G401.6 (cell line): ENCODE results near the gene PLEKHA4.
"Not testable (repeated sequence)": the region's sequence is repeated elsewhere in the genome, so short reads cannot be mapped to it uniquely, and the experiment has no call there.

Experiments used
- FAIRE-seq: peaks from 2 replicates; lab custom pipeline; 2012; peaks lifted over from hg19 to GRCh38; lab: Jason Lieb, UNC

Gene PLEKHA4

DNA sequence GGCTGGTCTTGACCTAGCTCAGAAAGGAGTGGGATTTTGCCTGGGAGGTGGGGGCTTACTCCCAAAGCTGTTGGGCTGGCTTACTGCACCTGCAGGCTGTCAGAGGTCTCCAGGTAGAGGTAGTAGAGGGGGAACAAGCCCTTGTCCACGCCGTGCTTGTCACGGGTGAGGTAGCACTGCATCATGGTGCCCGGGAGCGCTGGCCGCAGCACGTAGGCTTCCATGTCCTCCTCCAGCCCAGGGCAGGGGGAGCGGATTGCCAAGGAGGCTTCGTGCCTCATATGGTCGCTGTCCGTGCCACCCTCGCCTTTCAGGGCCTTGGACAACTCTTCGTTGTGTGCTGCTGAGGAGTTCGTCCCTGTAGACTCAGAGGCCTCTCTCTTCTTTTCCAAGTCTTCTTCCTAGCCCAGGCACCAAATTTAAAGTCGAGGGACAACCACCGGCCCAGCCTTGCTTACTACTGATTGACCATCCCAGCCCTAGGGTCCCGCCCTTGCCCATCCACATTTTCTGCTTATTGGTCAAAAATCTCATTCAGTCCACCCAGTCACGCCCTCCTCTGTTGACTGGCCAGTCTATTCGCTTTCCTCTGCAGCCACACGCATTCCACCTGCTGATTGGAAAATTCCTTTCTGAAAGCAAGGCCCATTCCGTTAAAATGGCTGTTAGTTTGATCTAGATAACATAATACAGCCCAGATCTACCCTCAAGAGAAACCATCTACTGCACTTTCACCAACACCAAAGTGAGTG lies 19.6 kb upstream of the PLEKHA4 start:
- no peak for FAIRE-seq

DNA sequence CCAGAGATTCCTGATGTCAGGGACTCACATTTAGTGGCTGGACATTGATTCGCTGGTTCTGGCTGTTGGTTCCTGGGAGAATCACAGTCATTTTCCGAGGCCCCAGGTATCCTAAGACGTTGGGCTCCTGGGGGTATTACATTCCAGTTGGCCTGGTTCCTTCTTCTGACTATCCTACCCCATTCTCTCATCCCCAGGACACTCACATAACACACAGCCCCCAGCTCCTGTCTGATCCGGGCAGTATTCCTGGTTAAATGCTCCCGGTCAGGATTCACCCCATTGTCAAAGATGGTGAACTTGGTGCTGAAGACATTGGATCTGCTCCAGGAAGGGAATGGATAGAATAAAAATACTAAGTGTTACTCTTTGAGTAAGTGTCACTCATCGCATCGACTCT lies 15.3 kb upstream of the PLEKHA4 start:
- FAIRE-seq: no peak

DNA sequence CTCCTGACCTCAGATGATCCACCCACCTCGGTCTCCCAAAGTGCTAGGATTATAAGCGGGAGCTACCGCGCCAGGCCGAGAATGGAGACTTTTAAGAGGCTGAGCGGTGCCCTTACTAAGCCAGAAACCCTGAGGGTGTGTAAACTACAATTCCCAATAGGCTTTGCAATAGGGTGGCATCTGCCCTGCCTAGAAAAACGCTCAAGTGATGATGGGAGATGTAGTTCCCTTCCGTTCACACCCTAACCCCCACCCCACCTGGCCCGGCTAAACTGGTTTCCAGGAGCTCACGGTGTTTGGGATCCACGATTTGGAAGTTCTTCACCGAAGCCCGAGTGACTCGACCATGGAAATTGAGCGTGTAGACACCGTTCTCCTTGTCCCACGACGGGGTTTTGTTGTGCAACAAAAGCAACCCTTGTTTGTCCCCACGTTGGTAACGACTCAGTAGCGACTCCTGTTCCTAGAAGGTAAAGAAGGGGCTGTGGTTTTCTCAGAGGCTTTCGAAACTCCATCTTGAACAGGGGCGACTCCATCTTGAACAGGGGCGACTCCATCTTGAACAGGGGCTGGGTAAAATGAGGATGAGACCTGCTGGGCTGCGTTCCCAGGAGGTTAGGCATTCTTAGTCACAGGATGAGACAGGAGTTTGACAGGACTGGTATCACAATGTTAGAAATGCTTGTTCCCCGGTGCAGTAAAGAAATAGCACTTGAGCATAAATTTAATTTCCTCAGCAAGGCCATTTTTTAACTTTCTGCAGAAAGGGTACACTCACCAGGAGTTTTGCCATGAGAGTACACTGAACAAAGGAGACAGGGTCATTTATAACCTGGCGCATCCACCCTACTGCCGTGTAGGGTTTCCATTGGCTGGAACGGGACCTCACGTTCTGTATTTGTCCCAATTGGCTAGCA lies 13.6 kb upstream of the PLEKHA4 start:
- FAIRE-seq: no peak

DNA sequence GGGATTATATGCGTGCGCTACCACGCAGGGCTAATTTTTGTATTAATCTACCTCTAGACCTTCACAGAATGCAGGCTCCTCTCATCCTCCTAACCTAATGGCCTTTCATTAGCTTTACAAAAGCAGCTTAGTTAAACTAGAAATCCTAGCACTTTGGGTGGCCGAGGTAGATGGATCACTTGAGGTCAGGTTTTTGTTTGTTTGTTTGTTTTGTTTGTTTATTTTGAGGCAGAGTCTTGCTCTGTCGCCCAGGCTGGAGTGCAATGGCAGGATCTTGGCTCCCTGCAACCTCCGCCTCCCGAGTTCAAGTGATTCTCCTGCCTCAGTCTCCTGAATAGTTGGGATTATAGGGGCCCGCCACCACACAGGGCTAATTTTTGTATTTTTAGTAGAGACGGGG lies 11.3 kb upstream of the PLEKHA4 start:
- not testable (repeated sequence) for FAIRE-seq

DNA sequence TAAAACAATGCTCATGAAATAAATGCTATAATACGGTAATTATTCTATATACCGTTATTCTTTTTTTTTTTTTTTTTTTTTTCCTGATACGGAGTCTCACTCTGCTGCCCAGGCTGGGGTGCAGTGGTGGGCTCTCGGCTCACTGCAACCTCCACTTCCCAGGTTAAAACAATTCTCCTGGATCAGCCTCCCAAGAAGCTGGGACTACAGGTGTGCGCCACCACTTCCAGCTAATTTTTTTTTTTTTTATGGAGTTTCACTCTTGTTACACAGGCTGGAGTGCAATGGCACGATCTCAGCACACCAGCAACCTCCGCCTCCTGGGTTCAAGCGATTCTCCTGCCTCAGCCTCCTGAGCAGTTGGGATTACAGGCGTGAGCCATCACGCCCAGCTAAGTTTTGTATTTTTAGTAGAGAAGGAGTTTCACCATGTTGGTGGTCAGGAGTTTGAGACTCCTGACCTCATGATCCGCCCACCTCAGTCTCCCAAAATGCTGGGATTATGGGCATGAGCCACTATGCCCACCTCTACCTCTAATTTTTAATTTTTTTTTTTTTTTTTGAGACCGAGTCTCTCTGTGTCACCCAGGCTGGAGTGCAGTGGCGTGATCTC lies 10.7 kb upstream of the PLEKHA4 start:
- no peak for FAIRE-seq

DNA sequence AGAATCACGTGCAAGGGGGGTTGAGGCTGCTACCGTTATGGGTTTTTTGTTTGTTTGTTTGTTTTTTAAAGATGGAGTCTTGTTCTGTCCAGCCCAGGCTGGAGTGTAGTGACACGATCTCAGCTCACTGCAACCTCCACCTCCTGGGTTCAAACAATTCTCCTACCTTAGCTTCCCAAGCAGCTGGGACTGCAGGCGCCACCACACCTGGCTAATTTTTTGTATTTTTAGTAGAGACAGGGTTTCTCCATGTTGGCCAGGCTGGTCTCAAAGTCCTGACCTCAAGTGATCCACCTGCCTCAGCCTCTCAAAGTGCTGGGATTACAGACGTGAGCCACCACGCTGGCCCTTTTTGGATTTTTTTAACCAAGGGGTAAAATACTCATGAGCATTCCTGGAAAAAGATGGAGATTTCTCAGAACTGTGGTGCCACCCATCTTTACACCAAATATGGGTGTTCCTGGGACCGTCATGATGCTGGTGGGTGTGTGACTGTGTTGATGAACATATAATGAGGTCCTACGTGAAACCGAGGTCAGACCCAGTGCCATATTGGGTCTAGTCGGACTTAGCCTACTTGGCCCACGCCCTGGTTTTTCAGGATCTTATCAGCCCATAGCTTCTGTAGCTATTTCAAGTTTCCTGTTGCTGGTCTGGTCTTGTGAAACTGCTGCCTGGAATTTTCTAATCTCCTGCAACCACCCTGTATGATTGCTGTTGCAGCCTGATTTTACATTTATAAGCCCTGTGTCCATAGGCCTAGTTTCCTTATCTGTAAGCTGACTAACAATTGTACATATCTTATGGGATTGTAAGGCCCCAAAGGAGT lies 10.0 kb upstream of the PLEKHA4 start:
- FAIRE-seq: no peak

DNA sequence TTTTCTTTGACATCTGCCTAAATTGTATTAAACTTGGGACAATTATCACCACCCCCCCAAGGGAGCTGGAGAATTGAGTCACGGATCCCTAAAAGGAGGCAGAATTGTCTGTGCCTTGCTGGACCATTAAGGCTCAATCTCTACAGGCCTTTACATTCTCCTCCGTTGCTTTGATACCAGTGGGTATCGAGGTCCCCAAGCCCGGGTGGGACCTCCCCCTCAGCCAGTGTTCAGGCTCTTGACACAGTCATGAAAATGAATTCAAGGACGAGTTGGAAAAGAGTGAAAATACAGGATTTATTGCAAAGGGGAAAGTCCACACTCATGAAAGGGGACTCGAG lies 9.4 kb upstream of the PLEKHA4 start:
- FAIRE-seq: no peak

DNA sequence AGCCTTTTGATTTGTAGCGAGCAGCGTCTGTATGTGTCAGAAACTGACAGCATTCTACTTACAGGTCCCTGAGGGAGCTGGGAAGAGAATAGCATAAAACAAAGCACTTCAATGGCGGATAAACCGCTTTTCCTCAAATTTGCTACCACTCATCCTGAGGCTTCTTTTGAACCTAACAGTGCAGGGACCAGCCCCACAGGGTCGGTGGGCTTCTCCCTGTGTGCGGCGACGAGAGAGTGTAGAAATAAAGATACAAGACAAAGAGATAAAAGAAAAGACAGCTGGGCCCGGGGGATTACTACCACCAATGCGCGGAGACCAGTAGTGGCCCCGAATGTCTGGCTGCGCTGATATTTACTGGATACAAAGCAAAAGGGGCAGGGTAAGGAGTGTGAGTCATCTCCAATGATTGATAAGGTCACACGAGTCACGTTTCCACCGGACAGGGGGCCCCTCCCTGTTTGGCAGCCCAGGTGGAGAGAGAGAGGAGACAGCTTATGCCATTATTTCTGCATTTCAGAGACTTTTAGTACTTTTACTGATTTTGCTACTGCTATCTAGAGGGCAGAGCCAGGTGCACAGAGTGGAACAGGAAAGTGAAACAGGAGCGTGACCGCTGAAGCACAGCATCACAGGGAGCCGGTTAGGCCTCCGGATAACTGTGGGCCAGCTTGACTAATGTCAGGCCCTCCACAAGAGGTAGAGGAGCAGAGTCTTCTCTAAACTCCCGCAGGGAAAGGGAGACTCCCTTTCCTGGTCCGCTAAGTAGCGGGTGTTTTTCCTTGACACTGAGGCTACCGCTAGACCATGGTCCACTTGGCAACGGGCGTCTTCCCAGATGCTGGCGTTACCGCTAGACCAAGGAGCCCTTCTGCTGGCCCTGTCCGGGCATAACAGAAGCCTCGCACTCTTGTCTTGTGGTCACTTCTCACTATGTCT lies 7.9 kb upstream of the PLEKHA4 start:
- not testable (repeated sequence) for FAIRE-seq

DNA sequence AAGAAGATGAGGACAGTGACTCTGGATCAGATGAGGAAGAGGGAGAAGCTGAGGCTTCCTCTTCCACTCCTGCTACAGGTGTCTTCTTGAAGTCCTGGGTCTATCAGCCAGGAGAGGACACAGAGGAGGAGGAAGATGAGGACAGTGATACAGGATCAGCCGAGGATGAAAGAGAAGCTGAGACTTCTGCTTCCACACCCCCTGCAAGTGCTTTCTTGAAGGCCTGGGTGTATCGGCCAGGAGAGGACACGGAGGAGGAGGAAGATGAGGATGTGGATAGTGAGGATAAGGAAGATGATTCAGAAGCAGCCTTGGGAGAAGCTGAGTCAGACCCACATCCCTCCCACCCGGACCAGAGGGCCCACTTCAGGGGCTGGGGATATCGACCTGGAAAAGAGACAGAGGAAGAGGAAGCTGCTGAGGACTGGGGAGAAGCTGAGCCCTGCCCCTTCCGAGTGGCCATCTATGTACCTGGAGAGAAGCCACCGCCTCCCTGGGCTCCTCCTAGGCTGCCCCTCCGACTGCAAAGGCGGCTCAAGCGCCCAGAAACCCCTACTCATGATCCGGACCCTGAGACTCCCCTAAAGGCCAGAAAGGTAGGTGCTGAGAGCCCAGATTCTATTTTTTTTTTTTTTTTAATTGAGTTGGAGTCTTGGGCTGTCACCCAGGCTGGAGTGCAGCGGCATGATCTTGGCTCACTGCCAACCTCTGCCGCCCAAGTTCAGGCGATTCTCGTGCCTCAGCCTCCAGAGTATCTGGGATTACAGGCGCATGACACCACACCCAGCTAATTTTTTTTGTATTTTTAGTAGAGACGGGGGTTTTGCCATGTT lies 6.1 kb upstream of the PLEKHA4 start:
- FAIRE-seq: no peak

DNA sequence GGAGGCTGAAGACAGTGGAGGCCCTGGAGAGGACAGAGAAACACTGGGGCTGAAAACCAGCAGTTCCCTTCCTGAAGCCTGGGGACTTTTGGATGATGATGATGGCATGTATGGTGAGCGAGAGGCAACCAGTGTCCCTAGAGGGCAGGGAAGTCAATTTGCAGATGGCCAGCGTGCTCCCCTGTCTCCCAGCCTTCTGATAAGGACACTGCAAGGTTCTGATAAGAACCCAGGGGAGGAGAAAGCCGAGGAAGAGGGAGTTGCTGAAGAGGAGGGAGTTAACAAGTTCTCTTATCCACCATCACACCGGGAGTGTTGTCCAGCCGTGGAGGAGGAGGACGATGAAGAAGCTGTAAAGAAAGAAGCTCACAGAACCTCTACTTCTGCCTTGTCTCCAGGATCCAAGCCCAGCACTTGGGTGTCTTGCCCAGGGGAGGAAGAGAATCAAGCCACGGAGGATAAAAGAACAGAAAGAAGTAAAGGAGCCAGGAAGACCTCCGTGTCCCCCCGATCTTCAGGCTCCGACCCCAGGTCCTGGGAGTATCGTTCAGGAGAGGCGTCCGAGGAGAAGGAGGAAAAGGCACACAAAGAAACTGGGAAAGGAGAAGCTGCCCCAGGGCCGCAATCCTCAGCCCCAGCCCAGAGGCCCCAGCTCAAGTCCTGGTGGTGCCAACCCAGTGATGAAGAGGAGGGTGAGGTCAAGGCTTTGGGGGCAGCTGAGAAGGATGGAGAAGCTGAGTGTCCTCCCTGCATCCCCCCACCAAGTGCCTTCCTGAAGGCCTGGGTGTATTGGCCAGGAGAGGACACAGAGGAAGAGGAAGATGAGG lies 5.3 kb upstream of the PLEKHA4 start:
- FAIRE-seq: no peak

DNA sequence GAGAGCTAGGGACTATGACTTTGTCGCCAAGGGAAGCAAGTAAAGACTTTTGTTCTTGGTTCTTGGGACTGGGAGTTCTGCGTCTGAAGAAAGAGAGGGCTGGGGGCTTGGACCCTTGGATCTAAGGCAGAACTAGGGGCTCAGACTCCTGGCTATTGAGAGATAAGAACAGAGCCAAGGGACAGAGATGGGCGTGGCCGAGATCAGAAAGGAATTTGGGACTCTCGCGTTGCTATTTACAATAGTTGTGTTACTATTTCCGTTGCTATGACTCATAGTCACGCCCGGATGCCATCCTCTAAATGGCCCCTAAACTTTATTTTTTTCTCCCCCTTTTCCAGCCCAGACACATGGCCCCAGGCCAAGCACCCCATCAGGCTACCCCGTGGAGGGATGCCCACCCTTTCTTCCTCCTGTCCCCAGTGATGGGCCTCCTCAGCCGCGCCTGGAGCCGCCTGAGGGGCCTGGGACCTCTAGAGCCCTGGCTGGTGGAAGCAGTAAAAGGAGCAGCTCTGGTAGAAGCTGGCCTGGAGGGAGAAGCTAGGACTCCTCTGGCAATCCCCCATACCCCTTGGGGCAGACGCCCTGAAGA lies 4.6 kb upstream of the PLEKHA4 start:
- FAIRE-seq: peak; percentile 64

DNA sequence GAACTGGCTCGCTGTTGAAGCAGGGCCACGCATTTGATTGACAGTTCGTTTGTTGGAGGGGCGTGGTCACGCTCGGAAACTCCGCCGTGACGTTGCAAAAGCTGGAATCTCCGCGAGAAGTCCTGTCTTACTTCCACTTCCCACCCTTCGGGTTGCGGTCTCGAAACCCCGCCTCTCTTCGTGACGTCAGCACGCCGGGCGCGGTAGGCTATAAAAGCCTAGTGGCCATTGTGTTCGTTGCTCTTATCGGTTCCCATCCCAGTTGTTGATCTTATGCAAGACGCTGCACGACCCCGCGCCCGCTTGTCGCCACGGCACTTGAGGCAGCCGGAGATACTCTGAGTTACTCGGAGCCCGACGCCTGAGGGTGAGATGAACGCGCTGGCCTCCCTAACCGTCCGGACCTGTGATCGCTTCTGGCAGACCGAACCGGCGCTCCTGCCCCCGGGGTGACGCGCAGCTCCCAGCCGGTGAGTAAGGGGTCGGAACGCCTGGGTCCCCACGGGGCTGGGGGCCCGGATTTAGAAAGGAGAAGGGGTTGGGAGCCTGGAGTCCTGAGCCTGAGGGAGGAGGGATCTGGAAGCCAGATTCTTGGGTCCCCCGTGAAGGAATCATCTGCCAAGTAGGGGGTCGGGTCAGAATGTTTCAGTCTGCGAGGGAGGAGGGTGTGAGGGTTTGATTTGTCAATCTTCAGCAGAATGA lies 3.9 kb upstream of the PLEKHA4 start, which contains the start of gene PPP1R15A:
PPP1R15A (plus strand) TSS at position 240 of the 702 bp plus-strand sequence. CDS start 813 bp downstream, outside the sequence.
- peak; percentile 98 for FAIRE-seq

DNA sequence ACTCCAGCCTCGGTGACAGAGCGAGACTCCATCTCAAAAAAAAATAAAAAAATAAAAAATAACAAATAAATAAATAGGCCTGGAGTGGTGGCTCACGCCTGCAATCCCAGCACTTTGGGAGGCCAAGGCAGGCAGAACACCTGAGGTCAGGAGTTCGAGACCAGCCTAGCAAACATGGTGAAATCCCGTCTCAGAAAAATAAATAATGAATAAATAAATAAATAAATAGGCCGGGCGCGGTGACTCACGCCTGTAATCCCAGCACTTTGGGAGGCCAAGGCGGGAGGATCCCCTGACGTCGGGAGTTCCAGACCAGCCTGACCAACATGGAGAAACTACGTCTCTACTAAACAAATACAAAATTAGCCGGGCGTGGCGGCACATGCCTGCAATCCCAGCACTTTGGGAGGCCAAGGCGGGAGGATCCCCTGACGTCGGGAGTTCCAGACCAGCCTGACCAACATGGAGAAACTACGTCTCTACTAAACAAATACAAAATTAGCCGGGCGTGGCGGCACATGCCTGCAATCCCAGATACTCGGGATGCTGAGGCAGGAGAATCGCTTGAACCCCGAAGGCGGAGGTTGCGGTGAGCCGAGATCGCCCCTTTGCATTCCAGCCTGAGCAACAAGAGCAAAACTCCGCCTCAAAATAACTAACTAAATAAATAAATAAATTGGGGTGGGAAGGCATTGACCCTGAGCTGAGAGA lies 3.2 kb upstream of the PLEKHA4 start:
- not testable (repeated sequence) for FAIRE-seq

DNA sequence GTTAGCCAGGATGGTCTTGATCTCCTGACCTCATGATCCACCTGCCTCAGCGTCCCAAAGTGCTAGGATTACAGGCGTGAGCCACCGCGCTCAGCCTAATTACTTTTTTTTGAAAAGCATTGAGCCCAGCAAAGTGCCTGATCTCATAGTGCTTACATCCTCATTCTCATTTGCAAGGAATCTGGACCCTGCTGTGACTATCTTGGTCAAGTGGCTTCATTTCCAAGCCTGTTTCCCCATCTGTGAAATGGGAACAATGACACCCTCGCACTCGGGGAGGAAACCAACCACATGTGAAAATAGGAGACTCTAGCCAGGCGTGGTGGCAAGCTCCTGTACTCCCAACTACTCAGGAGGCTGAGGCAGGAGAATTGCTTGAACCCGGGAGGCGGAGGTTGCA lies 1.6 kb upstream of the PLEKHA4 start:
- FAIRE-seq: no peak

DNA sequence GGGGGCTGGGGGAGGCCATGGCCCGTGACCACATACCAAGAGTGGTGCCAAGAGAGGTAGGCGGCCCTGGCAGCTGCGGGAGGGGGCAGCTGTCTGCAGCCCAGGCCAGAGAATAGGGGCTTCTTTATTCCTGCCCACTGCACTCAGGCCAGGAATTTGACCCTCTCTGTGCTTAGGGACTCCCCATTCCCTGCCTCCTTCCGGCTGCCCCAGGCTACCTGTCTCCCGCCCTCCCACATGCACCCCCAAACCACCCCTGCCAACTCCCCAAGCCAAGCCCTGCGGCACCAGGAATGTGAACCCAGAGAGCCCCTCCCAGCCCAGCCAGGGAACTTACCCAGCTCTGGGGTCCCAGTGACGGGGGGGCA lies 687 bp downstream of the PLEKHA4 start:
- FAIRE-seq: no peak

DNA sequence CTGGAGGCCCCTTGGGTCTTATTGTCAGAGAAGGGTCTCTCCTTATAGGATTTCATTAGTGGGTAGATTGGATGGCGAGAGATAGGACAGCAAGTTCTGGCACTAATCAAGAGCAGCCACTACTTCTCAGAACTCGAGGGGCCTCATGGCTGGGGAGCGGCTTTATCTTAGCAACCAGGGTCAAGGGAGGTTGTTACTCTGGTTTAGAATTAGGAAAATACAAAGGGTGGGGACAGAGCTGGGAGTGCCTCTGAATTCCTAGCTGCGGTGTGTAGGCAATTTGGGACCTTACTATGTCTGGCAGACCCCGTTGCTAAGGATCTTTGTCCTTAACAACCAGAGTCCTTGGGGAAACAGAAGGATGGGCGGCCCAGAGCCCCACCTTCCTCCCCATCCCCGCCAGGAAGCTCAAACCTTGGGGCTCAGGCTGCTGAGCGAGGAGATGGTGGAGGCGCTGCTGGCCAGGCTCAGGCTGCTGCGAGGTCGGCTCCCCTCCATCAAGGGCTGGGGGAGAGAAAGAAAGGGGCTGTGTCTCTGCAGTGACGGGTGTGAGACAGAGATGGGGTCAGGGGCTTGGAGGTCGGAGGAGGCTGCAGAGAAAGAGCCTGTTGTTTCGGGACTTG lies 1.2 kb downstream of the PLEKHA4 start:
- no peak for FAIRE-seq

DNA sequence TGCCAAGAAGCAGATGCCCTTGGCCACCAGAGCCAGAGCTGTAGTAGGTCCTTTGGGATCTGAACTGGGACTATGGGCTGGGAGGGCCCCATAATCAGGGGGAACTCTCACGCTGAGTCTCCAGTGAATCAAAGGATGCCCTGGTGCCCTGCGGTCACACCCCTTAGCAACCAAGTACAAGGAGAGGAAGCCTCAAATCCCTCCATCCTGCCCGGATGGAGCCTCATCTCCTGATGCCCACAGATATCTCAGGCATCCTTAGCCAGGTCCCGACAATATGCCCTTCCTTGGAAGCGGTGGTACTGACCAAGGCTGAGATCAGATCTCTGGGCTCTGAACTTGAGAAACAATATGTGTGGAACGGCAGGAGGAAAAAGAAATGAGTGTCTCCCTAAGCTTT lies 1.7 kb downstream of the PLEKHA4 start:
- FAIRE-seq: no peak
